Erythroblast (primary cell): ENCODE results near the gene CSRP1.

Experiments
- DNase-seq, 2 experiments: peaks; one replicate each; lab custom pipeline; 2025; lab: John Stamatoyannopoulos, UW
- GATA1 ChIP-seq: IDR thresholded peaks from 2 replicates; pipeline ENCODE4 v1.6.1; 2011; ENCODE audit warnings: low read depth, mild to moderate bottlenecking, control low read depth, low read length, moderate library complexity
- POLR2A ChIP-seq: IDR thresholded peaks from 2 replicates; pipeline ENCODE4 v1.6.1; 2011; ENCODE audit warnings: mild to moderate bottlenecking, low read length

CSRP1 gene

DNA sequence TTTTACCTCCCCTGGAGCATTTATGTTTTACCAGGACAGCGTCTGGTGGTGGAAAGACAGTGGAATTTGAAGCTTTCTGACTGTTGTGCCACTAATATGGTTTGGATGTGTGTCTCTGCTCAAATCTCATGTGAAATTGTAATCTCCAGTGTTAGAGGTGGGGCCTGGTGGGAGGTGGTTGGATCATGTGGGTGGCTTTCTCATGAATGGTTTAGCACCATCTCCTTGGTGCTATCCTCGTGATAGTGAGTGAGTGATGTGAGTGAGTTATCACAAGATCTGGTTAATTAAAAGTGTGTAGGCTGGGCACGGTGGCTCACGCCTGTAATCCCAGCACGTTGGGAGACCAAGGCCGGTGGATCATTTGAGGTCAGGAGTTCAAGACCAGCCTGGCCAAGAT, 61.6 kb downstream of the CSRP1 start:
- TF ChIP-seq POLR2A (no peak), GATA1 (no peak)
- DNase-seq, result no peak

DNA sequence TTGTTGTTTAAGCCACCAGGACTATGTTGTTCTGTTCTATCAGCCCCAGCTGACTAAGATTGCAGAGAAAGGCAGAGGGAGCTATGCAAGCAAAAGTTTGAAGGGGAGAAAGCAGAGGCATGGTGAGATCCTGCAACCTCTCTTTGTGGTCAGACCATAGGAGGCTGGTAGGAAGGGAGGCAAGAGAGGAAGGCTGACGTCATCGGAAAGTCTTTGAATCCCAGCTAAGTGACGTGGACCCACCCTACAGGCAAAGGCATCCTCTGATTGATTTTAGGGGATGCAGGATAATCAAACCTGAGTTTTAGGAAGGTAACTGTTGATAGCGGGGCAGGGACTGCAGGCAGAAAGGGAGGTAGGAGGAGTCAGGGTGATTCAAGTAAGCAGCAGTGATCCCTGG, 62.1 kb downstream of the CSRP1 start:
- no peak for TF ChIP-seq GATA1
- no peak for TF ChIP-seq POLR2A
- DNase-seq, result no peak

DNA sequence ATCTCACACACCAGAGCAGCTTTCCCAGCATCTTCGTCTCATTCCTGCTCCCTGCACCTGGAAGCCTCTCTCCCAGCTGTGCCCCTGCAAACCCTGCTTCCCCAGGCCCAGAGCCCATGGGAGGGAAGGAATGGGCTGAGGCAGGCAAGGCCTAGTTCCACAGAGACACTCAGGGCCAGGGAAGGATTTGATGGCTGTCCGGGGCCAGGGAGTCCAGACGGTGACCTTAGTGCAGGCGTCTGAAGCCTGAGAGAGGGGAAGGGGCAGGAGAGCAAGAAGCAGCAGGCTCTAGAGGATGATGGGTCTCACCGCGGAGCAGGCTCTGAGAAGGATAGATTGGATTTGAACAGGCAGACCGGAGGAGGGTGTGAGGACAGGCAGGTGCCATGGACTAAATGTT, 63.2 kb downstream of the CSRP1 start:
- DNase-seq, result no peak
- TF ChIP-seq POLR2A (no peak), GATA1 (no peak)

GRCh38 chr1:201436969-201437368, 70.0 kb downstream of the CSRP1 start:
- no peak for TF ChIP-seq POLR2A
- TF ChIP-seq GATA1, result no peak
- no peak for DNase-seq

GRCh38 chr1:201436393-201436792, 70.5 kb downstream of the CSRP1 start:
- TF ChIP-seq GATA1 (no peak), POLR2A (no peak)

GRCh38 chr1:201434266-201434665, 72.7 kb downstream of the CSRP1 start:
- no peak for TF ChIP-seq GATA1
- TF ChIP-seq POLR2A, result no peak
- DNase-seq, result no peak

More at GRCh38 chr1:201436393-201436792, 70.5 kb downstream of the CSRP1 start:
- DNase-seq, result no peak

DNA sequence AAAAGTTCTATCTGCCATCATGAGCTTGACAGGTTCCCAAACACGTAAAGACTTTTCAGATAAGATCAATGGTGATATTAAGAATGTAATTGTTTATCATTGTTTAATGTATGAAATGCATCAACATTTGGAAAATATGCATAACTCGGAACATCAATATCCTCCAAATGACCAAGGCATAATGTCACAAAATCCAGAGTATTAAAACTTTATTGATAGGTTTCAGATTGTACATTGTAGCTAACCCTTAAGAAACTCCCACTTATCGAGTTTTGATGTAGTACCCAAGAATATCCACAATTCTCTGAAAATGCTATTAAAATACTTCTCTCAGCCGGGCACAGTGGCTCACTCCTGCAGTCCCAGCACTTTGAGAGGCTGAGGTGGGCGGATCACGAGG, 73.3 kb downstream of the CSRP1 start:
- no peak for TF ChIP-seq POLR2A
- no peak for TF ChIP-seq GATA1

More for the DNA sequence above, 73.3 kb downstream of the CSRP1 start:
- DNase-seq, result no peak
